Head of caudate nucleus (tissue), 42 donors: ENCODE results near the gene ITCH.
"Not testable (repeated sequence)": the region's sequence is repeated elsewhere in the genome, so short reads cannot be mapped to it uniquely, and the experiment has no call there.

Source experiments
- DNase-seq, 42 donors: peaks; one replicate each; pipeline versions ENCODE4 v3.0.0 to v3.0.0-alpha.2; 2020 to 2021; ENCODE audit warnings: mixed read lengths in 7 of 42
- intact Hi-C: fragments of 100-400 bp; cut with DNase I; formaldehyde crosslinking; loops from one replicate; pipeline ENCODE4 v1.15.0; 2022

Gene ITCH

DNA sequence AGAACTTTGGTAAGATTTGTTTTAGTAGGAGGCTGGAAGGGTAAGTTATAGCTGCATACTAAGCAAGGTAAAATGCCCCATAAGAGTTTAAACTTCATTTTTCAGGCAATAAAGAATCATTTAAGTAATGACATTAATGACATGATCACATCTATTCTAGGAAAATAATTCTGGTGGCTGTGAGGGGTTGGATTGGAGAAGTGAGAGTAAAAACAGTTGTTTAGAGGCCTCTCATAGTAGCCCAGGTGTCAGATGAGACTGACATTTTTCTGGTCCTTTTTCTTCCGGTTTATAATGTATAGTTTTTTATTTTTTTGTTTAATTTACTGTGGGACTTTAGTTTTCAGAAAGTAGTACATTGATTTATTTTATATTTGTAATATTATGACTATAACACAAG is 40.8 kb downstream of the ITCH start:
- intact Hi-C loops: no loop called here
- DNase-seq: no peak

DNA sequence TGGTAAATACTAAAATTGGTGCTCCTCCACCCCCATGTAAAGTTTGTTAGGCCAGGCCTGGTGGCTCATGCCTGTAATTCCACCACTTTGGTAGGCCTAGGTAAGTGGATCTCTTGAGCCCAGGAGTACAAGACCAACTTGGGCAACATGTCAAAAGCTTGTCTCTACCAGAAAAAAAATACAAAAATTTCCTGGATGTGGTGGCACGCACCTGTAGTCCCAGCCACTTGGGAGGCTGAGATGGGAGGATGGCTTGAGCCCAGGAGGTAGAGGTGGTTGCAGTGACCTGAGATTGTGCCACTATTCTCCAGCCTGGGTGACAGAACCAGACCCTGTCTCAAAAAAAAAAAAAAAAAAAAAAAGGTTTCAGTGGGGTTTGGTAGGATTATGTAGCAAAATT is 41.7 kb downstream of the ITCH start:
- intact Hi-C loops: no loop called here
- DNase-seq: no peak

DNA sequence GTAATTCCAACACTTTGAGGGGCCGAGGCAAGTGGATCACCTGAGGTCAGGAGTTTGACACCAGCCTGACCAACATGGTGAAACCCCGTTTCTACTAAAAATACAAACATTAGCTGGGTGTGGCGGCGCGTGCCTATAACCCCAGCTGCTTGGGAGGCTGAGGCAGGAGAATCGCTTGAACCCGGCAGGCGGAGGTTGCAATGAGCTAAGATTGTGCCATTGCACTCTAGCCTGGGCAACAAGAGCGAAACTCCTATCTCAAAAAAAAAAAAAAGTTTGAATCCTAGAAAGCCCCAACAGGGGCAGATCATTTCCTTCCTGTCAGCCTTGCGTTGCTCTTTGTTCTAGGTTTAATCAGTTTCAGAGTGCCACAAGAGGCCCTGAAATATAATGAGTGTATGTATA is 42.2 kb downstream of the ITCH start:
- DNase-seq, intact Hi-C loops: not testable (repeated sequence)

DNA sequence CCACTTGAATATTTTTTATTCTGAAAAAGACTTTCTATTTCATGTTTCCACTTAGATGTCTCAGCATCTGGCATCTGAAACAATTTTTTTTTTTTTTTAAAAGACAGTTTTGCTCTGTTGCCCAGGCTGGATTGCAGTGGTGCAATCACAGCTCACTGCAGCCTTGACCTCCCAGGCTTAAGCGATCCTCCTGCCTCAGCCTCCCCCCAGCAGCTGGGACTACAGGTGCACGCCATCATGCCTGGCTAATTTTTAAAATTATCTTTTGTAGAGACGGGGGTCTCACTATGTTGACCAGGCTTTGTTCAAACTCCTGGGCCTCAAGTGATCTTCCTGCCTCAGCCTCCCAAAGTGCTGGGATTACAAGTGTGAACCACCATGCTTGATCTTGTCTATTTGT is 42.9 kb downstream of the ITCH start:
- intact Hi-C loops, DNase-seq: not testable (repeated sequence)

DNA sequence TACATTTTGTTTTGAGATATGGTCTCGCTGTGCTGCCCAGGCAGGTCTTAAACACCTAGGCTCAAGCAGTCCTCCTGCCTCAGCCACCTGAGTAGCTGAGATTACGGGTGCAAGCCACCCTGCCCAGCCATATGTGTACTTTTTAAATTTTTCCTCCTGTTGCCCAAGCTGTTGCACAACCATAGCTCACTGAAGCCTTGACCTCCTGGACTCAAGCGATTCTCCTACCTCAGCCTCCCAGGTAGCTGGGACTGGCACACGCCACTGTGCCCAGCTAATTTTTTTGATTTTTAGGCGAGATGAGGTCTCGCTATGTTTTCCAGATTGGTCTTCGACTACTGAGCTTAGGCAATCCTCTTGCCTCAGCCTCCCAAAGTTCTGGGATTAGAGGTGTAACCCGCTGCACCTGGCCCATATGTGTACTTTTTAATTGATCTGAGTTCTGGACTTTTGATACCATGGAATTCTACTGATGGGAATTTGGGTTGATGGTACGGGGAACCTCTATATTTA is 44.9 kb downstream of the ITCH start:
- no peak for DNase-seq
- intact Hi-C loops: no loop called here

DNA sequence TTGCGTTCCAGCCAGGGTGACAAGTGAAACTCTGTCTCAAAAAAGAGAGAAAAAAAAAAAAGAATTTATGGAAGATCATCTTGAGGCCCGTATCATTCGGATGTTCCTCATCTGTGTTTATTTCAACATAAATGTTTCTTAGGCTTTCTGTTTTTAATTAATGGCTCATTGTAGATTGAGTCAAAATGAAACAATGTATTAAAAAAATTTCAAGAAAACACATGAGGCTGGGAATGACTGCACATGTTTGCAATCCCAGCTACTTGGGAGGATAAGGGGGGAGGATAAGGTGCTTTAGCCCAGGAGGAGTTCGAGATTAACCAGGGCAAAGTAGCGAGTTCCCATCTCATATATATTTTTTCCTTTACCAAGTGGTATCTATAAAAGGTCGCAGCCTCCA is 47.3 kb downstream of the ITCH start:
- DNase-seq: no peak
- intact Hi-C loops: no loop called here

DNA sequence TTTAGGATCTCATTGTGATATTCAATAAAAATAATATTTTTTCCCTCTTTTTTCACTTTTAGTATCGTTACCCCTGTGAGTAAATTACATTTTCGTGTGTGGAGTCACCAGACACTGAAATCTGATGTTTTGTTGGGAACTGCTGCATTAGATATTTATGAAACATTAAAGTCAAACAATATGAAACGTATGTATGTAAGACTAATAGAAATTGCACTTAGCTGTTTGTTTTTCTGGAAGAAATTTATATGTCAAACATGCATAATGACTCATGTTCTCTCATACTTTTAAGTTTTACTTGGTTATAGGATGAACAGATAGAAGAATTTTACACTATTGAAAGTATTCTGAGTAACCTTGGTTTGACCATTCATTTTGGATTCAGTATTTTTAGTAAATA is 49.4 kb downstream of the ITCH start:
- DNase-seq: no peak
- intact Hi-C loops: no loop called here

DNA sequence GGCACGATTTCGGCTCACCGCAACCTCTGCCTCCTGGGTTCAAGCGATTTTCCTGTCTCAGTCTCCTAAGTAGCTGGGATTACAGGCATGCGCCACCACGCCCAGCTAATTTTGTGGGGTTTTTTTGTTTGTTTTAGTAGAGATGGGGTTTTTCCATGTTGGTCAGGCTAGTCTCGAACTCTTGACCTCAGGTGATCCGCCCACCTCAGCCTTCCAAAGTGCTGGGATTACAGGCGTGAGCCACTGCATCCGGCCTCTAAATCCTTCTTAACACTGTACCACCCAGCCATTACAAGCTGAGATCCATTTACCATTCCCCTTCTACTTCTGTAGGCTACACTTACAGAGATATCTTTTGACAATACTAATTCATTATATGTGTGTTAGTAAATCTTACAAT is 51.5 kb downstream of the ITCH start:
- DNase-seq, intact Hi-C loops: not testable (repeated sequence)

DNA sequence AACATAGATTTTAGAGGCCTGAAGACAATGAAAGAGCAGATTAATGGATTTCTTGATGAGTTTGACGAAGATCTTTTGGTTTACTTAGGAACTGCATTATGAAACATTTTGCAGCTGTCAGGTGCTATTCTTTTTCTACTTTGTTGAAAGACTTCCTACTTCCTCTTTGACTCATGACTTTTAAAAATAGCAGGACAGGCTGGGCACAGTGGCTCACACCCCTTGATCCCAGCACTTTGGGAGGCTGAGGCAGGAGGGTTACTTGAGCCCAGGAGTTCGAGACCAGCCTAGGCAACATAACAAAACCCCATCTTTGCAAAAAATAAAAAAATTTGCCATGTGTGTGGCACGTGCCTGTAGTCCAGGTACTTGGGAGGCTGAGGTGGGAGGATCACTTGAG is 52.0 kb downstream of the ITCH start:
- intact Hi-C loops: no loop called here
- no peak for DNase-seq

DNA sequence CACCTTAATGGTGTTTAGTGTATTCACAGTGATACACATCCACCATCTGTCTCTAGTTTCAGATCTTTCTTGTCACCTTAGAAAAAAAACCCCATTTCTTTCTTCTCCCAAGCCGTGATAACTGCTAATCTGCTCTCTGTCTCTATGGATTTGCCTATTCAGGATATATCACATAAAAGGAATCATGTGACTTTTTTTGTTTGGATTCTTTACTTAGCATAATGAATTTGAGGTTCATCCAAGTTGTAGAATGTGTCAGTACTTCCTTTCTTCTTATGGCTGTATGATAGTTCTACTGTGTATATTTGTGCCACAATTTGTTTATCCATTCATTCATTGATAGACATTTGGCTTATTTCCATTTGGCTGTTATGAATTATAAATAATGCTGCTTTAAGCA is 57.1 kb downstream of the ITCH start:
- intact Hi-C loops: no loop called here
- no peak for DNase-seq

DNA sequence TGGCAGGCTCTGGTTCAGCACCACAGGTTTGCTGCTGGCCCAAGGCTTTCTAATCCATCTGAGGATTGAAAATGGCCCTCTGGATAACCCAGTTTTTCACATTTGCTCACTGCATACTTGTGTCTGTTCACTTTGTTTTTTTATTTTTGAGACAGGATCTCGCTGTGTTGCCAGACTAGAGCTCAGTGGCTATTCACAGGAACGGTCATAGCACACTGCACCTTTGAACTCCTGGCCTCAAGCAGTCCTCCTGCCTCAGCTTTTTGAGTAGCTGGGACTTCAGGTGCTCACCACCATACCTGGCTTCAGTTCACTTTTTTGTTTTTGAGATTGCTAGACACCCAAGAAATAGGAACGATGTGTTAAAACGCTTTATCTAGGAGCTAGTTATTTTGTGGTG is 57.9 kb downstream of the ITCH start:
- DNase-seq: no peak
- intact Hi-C loops: no loop called here

DNA sequence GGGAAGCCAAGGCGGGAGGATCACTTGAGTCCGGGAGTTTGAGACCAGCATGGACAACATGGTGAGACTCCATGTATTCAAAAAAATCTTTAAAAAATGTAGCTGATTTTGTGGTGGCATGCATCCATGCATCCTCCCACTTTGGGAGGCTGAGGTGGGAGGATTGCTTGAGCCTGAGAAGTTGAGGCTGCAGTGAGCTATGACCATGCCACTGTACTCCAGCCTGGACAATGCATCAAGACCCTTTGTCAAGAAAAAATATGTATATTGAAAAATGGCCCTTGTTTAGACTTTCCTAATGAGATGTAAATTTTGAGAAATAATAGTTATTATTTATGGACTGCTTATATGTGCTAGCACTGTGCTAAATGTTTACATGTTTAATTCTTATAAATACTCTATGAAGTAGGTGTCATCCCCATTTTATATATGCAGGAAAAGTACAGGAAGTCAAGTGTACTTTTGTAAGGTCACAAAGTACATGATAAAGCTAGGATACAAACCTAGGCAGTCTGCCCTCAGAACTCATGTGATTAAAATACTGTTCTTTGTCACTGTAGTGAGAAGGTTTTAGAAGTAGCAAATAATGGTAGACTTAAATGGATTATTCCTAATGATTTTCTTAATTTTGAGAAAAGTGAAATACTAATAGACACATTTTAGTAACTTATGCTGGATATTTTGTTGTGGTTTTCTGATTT is 58.8 kb downstream of the ITCH start:
- intact Hi-C loops: no loop called here
- DNase-seq: no peak

DNA sequence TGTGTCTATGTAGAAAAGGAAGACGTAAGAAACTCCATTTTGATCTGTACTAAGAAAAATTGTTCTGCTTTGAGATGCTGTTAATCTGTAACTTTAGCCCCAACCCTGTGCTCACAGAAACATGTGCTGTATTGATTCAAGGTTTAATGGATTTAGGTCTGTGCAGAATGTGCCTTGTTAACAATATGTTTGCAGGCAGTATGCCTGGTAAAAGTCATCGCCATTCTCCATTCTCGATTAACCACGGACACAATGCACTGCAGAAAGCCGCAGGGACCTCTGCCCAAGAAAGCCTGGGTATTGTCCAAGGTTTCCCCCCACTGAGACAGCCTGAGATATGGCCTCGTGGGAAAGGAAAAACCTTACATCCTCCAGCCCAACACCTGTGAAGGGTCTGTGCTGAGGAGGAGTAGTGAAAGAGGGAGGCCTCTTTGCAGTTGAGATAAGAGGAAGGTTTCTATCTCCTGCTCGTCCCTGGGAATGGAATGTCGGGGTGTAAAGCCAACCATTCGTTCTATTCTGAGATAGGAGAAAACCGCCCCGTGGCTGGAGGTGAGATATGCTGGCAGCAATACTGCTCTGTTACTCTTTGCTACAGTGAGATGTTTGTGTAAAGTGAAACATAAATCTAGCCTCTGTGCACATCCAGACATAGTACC is 62.1 kb downstream of the ITCH start:
- intact Hi-C loops, DNase-seq: not testable (repeated sequence)

DNA sequence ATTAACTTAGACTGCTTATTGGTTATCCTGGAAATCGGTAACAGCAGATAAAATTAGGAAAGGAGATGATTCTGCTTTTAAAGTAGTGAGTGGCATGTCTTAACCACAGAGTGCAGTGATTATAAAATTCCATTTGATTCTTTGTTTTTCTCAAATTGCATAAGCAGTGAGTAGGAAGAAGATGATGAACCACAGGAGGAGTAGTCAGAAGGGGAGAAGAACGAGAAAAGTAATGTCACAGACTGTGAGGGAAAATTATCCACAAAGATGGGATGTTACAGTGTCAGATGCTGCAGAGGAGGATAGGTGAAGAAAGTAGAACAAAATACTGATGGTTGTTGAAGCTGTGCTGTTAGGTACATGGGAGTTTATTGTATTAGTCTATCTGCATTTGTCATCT is 63.0 kb downstream of the ITCH start:
- intact Hi-C loops: no loop called here
- DNase-seq: peak in 2 of 42 donors; percentile 25 to 26

DNA sequence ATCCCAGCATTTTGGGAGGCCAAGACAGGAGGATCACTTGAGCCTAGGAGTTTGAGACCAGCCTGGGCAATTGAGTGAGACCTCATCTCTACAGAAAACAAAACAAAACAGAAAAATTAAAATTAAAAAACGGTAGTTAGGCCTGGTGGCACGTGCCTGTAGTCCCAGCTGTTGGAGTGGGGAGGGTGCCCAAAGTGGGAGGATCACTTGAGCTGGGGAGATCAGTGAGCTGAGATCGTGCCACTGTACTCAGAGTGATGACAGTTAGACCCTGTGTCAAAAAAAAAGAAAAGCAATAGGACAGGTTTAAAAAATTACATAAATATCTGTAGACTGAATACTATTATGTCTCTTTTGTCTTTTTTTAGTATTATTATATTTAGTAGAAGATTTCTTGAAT is 64.3 kb downstream of the ITCH start:
- peak in 1 of 42 donors; percentile 57 for DNase-seq
- intact Hi-C loops: no loop called here

DNA sequence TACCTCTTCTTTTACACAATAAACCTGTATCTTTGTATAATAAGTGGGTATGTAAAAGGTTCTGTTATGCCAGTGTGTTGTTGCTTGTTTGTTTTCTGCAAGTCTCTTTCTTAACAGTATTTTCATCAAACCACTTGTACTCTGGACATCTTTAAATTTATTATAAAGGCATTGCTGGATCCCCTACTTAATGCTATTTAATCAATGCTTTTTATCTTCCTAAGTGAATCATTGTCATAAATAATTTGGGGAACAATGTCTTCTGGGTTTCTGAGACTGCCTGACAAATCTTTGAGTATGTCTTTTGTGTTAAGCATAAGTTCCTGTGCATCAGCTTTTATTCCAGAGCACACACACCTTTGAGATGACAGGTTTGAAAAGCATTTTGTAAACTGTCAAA is 64.7 kb downstream of the ITCH start:
- DNase-seq: no peak
- intact Hi-C loops: no loop called here

DNA sequence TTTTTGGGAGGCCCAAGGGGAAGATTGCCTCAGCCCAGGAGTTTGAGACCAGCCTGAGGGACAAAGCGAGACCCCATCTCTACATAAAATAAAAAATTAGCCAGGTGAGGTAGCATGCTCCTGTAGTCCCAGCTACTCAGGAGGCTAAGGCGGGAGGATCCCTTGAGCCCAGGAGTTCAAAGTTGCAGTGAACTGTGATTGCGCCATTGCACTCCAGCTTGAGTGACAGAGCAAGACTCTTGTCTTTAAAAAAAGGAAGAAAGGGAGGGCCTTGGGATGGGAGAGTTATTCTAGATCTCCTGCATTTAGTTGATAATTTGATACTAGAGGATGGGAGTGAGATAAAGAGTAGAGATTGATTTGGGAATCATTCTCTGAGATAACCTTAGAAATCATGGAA is 68.1 kb downstream of the ITCH start:
- intact Hi-C loops: no loop called here
- DNase-seq: no peak

DNA sequence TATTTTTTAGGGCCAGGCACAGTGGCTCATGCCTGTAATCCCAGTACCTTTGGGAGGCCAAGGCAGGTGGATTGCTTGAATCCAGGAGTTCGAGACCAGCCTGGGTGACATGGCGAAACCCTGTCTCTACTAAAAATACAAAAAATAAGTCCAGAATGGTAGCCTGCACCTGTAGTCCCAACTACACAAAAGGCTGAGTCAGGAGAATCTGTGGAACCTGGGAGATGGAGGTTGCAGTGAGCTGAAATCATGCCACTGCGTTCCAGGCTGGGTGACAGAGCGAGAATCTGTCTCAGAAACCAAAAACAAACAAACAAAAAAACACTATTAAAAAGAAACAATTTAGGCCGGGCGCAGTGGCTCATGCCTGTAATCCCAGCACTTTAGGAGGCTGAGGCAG is 69.6 kb downstream of the ITCH start:
- DNase-seq, intact Hi-C loops: not testable (repeated sequence)

DNA sequence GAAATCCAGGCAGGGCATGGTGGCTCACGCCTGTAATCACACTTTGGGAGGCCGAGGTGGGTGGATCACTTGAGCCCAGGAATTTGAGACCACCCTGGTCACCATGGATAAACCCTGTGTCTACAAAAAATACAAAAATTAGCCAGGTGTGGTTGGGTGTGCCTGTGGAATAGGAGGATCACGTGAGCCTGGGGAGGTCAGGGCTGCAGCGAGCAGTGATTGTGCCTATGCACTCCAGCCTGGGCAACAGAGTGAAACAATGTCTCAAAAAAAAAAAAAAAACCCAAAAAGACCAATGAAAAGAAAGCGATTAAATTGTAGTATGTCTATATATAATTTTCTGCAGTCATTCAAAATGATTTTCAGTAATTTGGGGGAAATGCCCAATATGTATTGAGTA is 70.3 kb downstream of the ITCH start:
- DNase-seq: no peak
- intact Hi-C loops: no loop called here

DNA sequence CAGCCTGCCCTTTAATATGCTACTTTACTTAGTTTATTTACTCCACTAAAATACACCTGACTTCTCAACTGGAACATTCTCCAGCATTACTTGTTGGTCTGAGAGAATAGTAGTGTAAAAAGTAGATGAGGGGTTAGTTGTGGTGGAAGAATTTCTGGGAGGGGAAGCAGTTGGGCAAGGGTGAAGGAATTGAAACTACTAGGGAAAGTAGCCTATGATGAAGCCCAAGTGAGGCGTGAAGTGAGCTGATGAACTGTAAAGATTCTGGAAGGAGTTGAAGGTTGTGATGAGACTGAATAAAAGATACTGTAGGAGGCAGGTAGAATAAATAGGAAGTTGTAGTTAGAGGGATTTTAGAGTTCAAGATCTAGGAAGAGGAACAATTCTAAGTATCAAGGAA is 72.5 kb downstream of the ITCH start:
- no peak for DNase-seq
- intact Hi-C loops: no loop called here
